Measurements from ENCODE around the gene FOXO3.
"Not testable (repeated sequence)": the region's sequence is repeated elsewhere in the genome, so short reads cannot be mapped to it uniquely, and the experiment has no call there.

The FOXO3 gene

GRCh38 chr6:108556250-108556649, 4.5 kb upstream of the FOXO3 start:
- DNase-seq = no peak

GRCh38 chr6:108556866-108557493, 3.7 kb upstream of the FOXO3 start:
- DNase-seq = peak; percentile 3

GRCh38 chr6:108557494-108558371, 3.0 kb upstream of the FOXO3 start:
- DNase-seq = no peak

- peak; percentile 82 for DNase-seq
These were observed 2.2 kb upstream of the FOXO3 start for GRCh38 chr6:108558372-108559096.

GRCh38 chr6:108559097-108559883, 1.4 kb upstream of the FOXO3 start:
- peak; percentile 44 for DNase-seq

GRCh38 chr6:108559884-108560462, 744 bp upstream of the FOXO3 start:
- DNase-seq = peak; percentile 30

GRCh38 chr6:108561309-108561647, 561 bp downstream of the FOXO3 start:
- not testable (repeated sequence) for DNase-seq

GRCh38 chr6:108561742-108562502, 1.2 kb downstream of the FOXO3 start:
- DNase-seq = no peak

GRCh38 chr6:108562503-108562993, 1.8 kb downstream of the FOXO3 start:
- peak; percentile 22 for DNase-seq

GRCh38 chr6:108563292-108563691, 2.6 kb downstream of the FOXO3 start:
- no peak for DNase-seq

GRCh38 chr6:108564178-108564577, 3.5 kb downstream of the FOXO3 start:
- DNase-seq = no peak

GRCh38 chr6:108565091-108565766, 4.5 kb downstream of the FOXO3 start:
- DNase-seq = no peak

GRCh38 chr6:108565893-108566292, 5.2 kb downstream of the FOXO3 start:
- DNase-seq = no peak

GRCh38 chr6:108566406-108566805, 5.7 kb downstream of the FOXO3 start:
- DNase-seq = no peak

GRCh38 chr6:108568101-108568500, 7.4 kb downstream of the FOXO3 start:
- DNase-seq = no peak

- DNase-seq = no peak
These were observed 8.0 kb downstream of the FOXO3 start for GRCh38 chr6:108568551-108569305.

- no peak for DNase-seq
These were observed 9.8 kb downstream of the FOXO3 start for GRCh38 chr6:108570517-108570916.

GRCh38 chr6:108574457-108575141, 13.9 kb downstream of the FOXO3 start:
- no peak for DNase-seq

GRCh38 chr6:108575905-108576494, 15.3 kb downstream of the FOXO3 start:
- DNase-seq = no peak

Data from DMS79 treated with DMSO at 0.1 percent for 48 hours (cell line).